Measurements from ENCODE around the gene TPT1. TPM values are rescaled to one million over a fixed set of nuclear protein-coding genes. Genes with fewer than 3 reads are reported as not detected.

Gene TPT1
- total and polyA plus RNA-seq, 8 donors = 2,995 to 4,358 (median 3,576) TPM

- TF ChIP-seq CTCF (IDR thresholded peaks at IDR 0.05) = no peak
- no peak overlapping the region for H3K4me3 ChIP-seq
- no peak for ATAC-seq
- H3K4me1 ChIP-seq = peaks cover 0 to 3% (median 0%) of the 10 kb centered on the region in 3 donors
- WGBS, 2 donors = 94% methylated on average over 4 of the region's 4 CpGs
- no peak for FAIRE-seq
- no peaks in the 10 kb centered on the region for H3K36me3 ChIP-seq
- no peaks in the 10 kb centered on the region for H3K27me3 ChIP-seq
- intact Hi-C loops (cut with DNase I) = no loop called here
- no peak overlapping the region for H3K27ac ChIP-seq
- DNase-seq = no peak
- no peaks in the 10 kb centered on the region for H3K9me3 ChIP-seq
These were observed 28.1 kb upstream of the TPT1 start for GRCh38 chr13:45369116-45369515.

- Histone ChIP-seq H3K27ac (no peak overlapping the region), H3K4me3 (no peak overlapping the region), H3K36me3 (no peaks in the 10 kb centered on the region), H3K27me3 (no peaks in the 10 kb centered on the region), H3K4me1 (peaks cover 0 to 3% (median 0%) of the 10 kb centered on the region in 3 donors), H3K9me3 (no peaks in the 10 kb centered on the region)
- DNase-seq (no peak), ATAC-seq (peak in 1 of 4 donors; percentile 7), FAIRE-seq (no peak)
- no peak for TF ChIP-seq CTCF (IDR thresholded peaks at IDR 0.05)
- intact Hi-C loops (cut with DNase I) = no loop called here
- 59 to 68% methylated on average over 3 of the region's 3 CpGs for WGBS, 2 donors
These were observed 27.6 kb upstream of the TPT1 start for GRCh38 chr13:45368571-45368970.

- intact Hi-C loops (cut with DNase I) = no loop called here
- FAIRE-seq (no peak), DNase-seq (no peak), ATAC-seq (no peak)
- H3K9me3 ChIP-seq = no peaks in the 10 kb centered on the region
- no peak overlapping the region for H3K4me3 ChIP-seq
- no peaks in the 10 kb centered on the region for H3K36me3 ChIP-seq
- peaks cover 0 to 3% (median 0%) of the 10 kb centered on the region in 3 donors for H3K4me1 ChIP-seq
- no peak for TF ChIP-seq CTCF (IDR thresholded peaks at IDR 0.05)
- H3K27me3 ChIP-seq = no peaks in the 10 kb centered on the region
- 79 to 93% methylated on average over 4 of the region's 4 CpGs for WGBS, 2 donors
- no peak overlapping the region for H3K27ac ChIP-seq
These were observed 27.0 kb upstream of the TPT1 start for GRCh38 chr13:45368005-45368404.

- ATAC-seq (peak in 3 of 4 donors; percentile 52 to 85 (median 80)), FAIRE-seq (no peak), DNase-seq (peak in 3 of 6 donors; percentile 16 to 43 (median 33))
- intact Hi-C loops (cut with DNase I) = no loop called here
- H3K4me1 ChIP-seq = peaks cover 0 to 3% (median 0%) of the 10 kb centered on the region in 3 donors
- no peaks in the 10 kb centered on the region for H3K27me3 ChIP-seq
- no peak overlapping the region for H3K27ac ChIP-seq
- TF ChIP-seq CTCF (IDR thresholded peaks at IDR 0.05) = no peak
- H3K36me3 ChIP-seq = no peaks in the 10 kb centered on the region
- WGBS, 2 donors = 67 to 75% methylated on average over 2 of the region's 2 CpGs
- no peaks in the 10 kb centered on the region for H3K9me3 ChIP-seq
- no peak overlapping the region for H3K4me3 ChIP-seq
These were observed 26.4 kb upstream of the TPT1 start for GRCh38 chr13:45367358-45367757.

- Histone ChIP-seq H3K27ac (no peak overlapping the region), H3K4me1 (no peaks in the 10 kb centered on the region), H3K9me3 (no peaks in the 10 kb centered on the region), H3K27me3 (no peaks in the 10 kb centered on the region), H3K36me3 (no peaks in the 10 kb centered on the region), H3K4me3 (no peak overlapping the region)
- intact Hi-C loops (cut with DNase I) = no loop called here
- TF ChIP-seq CTCF (IDR thresholded peaks at IDR 0.05) = no peak
- no peak for DNase-seq
- no peak for ATAC-seq
- FAIRE-seq = no peak
- 95 to 96% methylated on average over 4 of the region's 4 CpGs for WGBS, 2 donors
These were observed 24.5 kb upstream of the TPT1 start for GRCh38 chr13:45365558-45365885.

All from pancreas (tissue), 10 donors.